ENCODE data around the gene CENPT.
A peak's percentile ranks its signal among the peaks of the same experiment; 100 is the strongest.
"Not testable (repeated sequence)": the region's sequence is repeated elsewhere in the genome, so short reads cannot be mapped to it uniquely, and the experiment has no call there.

The CENPT gene

DNA sequence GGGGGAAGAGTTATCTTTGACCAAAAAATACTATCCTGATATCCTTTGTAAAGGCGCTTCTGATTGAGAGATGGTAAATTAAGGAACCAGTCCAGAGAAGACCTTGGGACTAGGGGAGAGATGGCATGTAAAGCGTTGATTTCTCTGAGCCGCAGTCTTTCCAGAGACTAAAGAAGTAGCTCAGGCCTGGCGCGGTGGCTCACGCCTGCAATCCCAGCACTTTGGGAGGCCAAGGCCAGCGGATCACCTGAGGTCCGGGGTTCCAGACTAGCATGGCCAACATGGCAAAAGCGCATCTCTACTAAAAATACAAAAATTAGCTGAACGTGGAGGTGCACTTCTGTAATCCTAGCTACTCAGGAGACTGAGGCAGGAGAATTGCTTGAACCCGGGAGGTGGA lies 625 bp upstream of the CENPT start:
- peak overlapping the region; percentile 85 for H3K4me3 ChIP-seq (ENCODE audit: low read depth, low read length)

DNA sequence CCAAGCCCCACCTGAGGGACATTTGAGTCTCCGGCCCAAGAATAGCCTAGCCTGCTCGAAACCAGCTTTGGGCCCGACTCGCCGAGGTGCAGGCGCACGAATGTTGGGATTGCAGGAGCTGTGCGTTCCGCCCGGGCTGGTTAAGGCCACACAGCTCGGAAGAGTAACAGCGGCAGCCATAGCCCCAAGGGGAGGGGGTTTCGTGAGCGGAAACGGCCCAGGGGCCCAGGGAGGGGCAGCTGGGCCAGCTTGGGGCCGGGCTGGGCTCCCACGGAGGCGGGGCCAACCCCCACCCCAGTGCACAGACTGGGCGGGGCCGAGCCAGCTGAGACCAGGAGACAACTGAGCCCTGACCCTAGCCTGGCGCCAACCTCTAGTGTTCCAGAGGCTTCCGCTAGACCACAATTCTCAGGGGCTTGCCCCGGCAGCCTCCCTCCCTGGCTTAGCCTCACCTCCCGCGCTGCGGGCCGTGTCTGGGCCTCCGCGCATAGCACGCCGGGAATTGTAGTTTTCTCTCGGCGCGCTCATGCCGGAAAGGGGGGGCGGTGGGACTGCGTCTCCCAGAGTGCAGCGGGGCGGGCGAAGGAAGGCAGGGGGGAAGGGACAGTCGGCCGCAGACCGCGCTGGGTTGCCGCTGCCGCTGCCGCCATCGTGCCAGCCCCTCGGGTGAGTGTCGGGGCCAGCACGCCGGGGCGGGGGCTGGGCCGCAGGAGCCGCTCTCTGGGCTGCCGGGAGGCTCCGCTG lies 1.0 kb downstream of the CENPT start, which contains the start of gene NUTF2:
Gene NUTF2 (plus strand): TSS at position 614 of the 744 bp plus-strand sequence. CDS start 18,198 bp downstream, outside the sequence.
- peak within 1 kb of the TSS; percentile 85 for H3K4me3 ChIP-seq (ENCODE audit: low read depth, low read length)

DNA sequence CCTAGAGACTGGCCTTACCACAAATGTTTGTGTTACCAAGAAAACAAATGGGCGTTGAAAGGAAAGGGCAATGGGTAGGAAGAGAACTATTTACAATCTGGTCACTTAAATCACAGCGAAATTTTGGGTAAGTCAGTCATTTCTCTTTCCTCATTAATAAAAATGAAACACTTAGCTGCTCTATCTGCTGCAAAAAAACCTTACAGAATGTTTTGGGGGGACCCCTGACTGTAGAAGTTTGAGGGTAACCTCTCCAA lies 1.5 kb downstream of the CENPT start:
- peak overlapping the region; percentile 50 for H3K4me3 ChIP-seq (ENCODE audit: low read depth, low read length)

DNA sequence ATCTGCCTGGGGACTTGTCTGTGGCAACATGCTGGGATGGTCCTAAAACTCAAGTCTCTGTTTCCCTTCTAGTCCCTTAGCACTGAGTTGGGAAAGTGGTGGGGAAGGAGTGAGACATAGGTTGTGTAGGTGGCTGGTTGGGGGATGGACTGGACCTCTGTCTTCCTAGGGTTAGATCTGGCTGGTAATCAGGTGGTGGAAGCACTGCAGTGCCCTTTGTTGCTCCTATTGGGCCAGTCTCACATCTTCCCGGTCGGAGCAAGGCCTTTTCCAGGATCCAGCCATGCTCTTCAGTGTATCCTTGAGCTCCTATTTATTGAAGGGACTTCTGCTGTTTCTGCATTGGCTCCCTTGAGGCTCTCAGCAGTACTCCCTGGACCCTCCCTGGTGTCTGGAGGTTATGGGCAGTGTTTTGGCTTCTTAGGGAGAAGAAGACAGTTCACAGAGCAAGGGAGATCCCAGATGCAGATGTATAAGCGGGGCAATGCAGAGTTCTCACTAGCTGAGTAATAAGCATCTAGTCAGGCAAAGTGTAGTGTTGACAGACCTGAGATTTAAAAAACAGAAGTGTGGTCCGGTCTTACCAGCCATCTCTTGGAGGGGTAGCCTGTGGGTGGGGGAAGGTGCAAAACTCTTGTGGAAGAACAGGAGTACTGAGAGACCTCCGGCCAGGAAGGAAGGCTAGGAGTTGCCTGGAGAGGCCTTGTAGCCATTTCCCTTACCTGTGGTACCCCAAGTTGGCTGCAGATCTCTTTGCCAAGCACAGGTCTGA lies 2.0 kb downstream of the CENPT start:
- H3K4me3 ChIP-seq (ENCODE audit: low read depth, low read length) = peak overlapping the region; percentile 50

DNA sequence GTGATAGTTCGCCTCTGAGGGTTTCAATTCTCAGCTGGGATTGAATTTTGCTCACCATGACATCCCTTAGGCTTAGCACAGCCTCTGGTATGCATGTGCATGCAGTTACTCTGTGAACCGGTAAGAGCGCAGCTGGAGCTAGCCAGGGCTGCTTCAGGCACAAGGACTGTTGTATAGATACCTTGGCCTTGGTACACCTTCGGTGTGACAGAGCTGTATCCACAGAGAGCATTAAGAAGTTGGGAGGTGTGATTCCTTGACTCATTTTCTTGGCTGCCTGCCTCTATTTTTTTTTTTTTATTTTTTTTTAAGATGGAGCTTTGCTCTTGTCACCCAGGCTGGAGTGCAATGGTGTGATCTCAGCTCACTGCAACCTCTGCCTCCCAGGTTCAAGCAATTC lies 3.0 kb downstream of the CENPT start:
- no peak overlapping the region for H3K4me3 ChIP-seq (ENCODE audit: low read depth, low read length)

DNA sequence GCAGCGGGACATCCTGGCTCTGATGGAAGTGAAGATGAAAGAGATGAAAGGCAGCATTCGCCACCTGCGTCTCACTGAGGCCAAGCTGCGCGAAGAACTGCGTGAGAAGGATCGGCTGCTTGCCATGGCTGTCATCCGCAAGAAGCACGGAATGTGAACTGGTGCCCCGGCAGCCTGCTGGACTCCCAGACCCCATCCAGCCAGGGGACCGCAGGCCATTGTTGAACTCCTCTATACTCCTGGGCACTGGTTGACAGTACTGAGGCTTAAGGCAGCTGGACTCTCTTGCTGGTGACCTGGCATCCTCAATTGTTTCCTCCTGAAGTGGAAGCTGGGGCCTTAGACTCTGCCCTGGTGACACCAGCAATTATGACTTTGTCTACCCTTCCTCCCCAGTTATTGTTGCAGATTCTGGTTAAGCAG lies 4.1 kb downstream of the CENPT start:
- peak overlapping the region; percentile 97 for H3K4me3 ChIP-seq (ENCODE audit: low read depth, low read length)

DNA sequence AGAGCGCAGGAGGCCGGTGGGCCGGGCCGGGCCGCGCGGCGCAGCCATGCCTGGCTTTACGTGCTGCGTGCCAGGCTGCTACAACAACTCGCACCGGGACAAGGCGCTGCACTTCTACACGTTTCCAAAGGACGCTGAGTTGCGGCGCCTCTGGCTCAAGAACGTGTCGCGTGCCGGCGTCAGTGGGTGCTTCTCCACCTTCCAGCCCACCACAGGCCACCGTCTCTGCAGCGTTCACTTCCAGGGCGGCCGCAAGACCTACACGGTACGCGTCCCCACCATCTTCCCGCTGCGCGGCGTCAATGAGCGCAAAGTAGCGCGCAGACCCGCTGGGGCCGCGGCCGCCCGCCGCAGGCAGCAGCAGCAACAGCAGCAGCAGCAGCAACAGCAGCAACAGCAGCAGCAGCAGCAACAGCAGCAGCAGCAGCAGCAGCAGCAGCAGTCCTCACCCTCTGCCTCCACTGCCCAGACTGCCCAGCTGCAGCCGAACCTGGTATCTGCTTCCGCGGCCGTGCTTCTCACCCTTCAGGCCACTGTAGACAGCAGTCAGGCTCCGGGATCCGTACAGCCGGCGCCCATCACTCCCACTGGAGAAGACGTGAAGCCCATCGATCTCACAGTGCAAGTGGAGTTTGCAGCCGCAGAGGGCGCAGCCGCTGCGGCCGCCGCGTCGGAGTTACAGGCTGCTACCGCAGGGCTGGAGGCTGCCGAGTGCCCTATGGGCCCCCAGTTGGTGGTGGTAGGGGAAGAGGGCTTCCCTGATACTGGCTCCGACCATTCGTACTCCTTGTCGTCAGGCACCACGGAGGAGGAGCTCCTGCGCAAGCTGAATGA lies 4.8 kb downstream of the CENPT start:
- H3K4me3 ChIP-seq (ENCODE audit: low read depth, low read length) = peak overlapping the region; percentile 97

DNA sequence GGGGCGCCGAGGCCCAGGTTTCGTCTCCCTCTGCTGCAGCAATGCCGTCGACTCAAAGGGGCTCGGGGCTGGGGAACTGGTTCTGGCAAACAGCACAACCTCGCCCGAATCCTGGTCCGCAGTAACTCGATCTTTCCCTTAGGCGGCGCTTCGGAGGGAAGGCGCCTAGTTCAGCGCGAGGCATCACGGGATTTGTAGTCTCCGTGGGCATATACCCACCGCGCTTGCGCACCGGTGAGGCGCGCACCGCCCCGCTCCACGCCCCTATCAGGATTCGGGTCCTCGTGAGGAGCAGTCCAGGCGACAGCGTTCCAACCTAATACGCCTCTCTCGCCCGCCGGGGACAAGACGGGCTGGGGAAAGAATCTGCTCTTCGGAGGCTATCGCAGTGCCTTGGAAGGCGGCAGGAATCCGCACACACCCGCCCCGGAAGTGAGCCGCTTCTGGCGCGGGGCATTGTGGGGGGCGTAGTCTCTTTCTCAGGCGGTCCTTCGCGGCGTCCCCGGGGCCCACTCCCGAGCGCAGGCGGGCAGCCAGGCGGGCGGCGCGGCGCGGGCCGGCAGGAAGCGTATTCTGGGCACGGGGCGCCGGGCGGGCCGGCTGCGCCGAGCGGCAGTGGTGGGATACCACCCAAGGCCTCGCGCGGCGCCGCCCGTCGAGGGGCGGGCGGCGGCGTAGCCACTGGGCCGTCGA lies 5.5 kb downstream of the CENPT start, which contains the start of gene THAP11:
Gene THAP11 (plus strand): TSS at position 505 of the 693 bp plus-strand sequence. CDS start 235 bp downstream, outside the sequence.
- H3K4me3 ChIP-seq (ENCODE audit: low read depth, low read length) = peak within 1 kb of the TSS; percentile 97

DNA sequence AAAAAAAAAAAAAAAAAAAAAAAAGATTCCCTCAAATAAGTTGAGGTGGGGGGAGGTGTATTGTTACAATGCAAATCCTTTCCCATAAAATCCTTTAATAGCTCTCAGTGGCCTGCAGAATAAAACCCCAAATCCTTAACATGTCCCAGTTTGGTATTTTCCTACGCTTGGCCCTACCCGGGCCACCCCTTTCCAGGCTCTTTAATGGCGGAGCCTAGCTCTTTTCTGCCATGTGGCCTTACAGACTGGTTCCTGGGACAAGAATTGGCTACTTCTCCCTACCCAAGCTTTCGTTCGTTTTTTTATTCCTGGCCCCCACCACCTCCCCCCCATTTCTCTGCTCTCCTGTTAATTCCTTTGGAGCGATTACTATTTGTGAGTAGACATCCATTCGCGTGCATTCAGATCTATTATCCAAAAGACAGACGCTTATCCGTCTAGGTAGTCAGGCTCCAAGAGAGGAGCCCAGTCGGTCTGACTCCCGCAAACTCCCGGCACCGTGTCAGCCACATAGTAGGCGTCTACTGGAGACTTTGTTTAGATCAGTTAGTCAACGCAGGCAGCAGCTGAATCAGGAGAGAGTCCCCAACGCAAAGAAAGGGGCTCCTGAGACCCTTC lies 6.2 kb downstream of the CENPT start:
- no peak overlapping the region for H3K4me3 ChIP-seq (ENCODE audit: low read depth, low read length)

DNA sequence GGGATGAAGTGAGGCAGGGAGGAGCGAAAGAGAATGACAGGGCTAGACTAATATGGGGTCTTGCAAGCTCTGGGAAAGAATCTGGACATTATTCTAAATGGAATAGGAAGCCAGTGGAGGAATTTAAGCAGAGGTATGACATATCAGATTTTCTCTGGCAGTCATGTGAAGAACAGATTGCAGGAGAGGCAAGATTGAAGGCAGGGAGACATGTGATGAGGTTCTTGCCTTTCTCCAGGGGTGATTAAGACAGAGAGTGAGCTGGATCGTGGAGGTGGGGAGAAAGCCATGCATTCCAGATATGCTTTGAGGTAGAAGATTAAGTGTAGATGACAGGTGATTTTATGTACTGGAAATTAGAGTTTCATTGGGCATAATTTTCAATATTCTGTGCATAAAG lies 9.7 kb downstream of the CENPT start:
- H3K4me3 ChIP-seq (ENCODE audit: low read depth, low read length) = no peak overlapping the region

DNA sequence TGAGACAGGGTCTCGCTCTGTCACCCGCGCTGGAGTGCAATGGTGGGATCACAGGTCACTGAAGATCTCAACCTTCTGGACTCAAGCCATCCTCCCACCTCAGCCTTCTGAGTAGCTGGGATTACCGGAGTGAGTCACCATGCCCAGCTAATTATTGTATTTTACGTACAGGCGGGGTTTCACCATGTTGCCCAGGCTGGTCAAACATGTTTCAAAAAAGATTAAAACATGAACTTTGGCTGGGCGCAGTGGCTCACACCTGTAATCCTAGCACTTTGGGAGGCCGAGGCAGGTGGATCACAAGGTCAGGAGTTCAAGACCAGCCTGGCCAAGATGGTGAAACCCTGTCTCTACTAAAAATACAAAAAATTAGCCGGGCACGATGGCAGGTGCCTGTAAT lies 10.3 kb downstream of the CENPT start:
- H3K4me3 ChIP-seq (ENCODE audit: low read depth, low read length) = not testable (repeated sequence)

DNA sequence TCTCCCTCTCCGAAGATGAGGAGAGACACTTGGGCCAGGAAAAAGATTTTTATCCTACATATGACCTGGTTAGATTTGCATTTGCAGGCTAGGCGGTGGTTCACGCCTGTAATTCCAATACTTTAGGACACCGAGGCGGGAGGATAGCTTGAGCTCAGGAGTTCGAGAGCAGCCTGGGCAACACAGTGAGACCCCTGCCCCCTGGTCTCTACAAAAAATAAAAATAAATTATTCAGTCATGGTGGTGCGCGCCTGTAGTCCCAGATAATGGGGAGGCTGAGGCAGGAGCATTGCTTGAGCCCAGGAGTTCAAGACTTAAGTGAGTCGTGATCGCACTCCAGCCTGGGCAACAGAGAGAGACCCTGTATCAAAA lies 13.3 kb downstream of the CENPT start:
- peak overlapping the region; percentile 84 for H3K4me3 ChIP-seq (ENCODE audit: low read depth, low read length)

DNA sequence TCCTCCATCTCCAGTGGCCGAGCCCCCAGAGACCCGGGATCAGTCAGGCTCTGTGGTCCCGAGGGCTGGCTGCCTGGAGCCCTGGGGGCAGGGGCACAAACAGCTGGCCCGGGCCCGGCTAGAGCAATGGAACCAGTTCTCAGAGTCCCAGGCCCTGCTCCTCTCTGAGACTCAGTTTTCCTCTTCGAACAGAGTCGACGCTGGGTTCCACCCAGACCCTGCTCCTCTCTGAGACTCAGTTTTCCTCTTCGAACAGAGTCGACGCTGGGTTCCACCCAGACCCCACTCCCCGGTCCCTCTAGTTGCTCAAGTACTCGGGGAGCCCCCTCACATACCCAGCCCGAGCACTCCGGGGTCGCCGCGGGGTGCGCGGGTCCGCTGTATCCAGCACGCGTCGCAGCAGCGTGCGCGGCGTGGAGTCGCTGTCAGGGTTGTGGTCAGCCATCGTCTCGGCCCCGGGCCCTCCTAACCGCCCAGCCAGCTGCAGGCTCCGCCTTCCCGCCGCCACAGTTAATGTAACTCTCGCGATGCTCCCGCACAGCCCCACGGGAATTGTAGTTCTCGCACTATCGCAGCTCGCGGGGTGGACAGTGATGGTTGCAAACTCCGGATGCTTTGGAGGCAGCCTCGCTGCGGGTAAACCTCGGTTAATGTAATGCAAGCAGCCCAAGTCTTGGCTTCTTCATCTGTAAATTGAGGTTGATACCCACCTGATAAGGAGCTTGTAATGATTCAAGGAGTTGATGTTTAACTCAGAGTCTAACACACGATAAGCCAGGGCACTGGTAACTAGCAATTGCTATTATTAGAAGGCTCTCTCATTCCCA lies 13.9 kb downstream of the CENPT start:
- H3K4me3 ChIP-seq (ENCODE audit: low read depth, low read length) = peak overlapping the region; percentile 84

DNA sequence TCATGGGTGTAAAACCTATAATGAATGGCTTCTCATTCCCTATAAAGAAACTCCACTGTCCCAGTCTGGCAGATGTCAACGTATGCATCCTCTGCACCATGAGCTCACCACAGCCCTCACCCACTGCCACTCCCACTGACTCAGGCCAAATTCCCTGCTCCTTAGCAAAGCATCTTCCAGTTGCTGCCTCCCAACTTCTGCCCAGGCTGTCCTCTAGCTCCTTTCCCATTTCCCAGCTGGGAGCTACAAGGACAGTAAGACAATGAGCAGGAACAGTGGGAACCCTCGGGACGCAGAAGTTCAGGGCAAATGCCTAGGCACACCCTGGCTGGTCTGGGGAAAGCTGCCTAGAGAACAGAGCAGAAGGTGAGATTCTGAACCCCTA lies 14.5 kb downstream of the CENPT start:
- H3K4me3 ChIP-seq (ENCODE audit: low read depth, low read length) = peak overlapping the region; percentile 84

DNA sequence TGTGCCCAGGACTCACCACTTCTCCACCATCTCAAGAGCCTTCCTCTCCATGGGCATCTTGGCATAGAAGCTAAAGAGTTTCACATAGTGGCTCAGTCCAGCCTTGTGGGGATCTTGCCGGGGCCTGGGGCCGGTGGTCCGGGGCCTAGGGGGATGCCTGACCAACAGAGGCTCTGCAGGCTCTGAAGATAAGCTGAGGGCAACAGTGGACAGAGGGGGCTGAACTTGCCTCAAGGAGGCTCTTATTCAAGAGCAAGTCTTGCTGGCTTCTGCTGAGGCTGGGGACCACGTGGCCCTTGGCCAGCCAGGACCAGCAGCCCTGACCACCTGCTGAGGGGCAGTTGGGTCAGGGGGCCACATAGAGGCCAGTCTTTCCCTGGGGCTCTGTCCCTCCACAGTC lies 18.8 kb downstream of the CENPT start:
- no peak overlapping the region for H3K4me3 ChIP-seq (ENCODE audit: low read depth, low read length)

DNA sequence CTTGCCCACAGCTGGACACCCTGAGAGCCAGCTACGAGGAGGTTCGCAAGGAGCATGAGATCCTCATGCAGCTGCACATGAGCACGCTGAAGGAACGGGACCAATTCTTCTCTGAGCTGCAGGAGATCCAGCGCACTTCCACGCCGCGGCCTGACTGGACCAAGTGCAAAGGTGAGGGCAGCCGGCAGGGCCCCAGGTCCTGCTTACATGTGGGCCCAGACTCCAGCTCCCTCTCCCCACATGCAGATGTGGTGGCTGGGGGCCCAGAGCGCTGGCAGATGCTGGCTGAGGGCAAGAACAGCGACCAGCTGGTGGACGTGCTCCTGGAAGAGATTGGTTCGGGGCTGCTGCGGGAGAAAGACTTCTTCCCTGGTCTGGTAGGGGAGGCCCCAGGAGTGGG lies 21.6 kb downstream of the CENPT start:
- H3K4me3 ChIP-seq (ENCODE audit: low read depth, low read length) = no peak overlapping the region

DNA sequence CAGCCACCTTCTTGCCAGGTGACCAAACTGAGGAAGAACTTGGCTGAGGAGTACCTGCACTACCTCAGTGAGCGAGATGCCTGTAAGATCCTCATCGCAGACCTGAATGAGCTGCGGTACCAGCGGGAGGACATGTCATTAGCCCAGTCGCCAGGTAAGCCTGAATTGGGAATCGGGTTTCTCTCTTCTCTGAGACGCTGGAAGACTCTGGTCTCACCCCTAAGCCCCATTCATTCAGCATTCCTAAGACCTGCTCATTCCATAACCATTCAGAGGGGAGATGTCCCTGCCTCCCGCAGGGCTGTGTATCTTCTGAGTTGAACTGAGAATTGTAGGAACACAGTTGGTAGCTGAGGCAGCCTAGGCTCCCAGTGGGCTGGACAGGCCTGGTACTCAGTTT lies 22.4 kb downstream of the CENPT start:
- H3K4me3 ChIP-seq (ENCODE audit: low read depth, low read length) = no peak overlapping the region

DNA sequence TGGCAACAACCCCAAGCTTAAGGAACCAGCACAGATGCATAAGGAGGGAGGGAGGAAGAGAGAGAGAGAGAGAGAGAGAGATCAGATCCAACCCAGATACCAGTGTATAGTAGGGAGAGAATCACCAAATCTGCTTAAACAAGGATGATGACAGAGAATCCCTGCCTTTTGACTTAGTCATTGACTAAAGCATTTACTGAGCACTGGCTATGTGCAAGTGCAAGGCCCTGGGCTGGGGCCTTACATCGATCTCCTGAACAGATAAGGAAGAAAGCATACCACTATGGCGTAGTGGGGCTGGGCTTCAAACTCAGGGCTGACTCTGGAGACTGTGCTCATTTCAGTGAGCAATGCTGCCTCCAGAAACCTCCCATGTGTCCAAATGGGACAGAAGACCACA lies 25.0 kb downstream of the CENPT start:
- no peak overlapping the region for H3K4me3 ChIP-seq (ENCODE audit: low read depth, low read length)

DNA sequence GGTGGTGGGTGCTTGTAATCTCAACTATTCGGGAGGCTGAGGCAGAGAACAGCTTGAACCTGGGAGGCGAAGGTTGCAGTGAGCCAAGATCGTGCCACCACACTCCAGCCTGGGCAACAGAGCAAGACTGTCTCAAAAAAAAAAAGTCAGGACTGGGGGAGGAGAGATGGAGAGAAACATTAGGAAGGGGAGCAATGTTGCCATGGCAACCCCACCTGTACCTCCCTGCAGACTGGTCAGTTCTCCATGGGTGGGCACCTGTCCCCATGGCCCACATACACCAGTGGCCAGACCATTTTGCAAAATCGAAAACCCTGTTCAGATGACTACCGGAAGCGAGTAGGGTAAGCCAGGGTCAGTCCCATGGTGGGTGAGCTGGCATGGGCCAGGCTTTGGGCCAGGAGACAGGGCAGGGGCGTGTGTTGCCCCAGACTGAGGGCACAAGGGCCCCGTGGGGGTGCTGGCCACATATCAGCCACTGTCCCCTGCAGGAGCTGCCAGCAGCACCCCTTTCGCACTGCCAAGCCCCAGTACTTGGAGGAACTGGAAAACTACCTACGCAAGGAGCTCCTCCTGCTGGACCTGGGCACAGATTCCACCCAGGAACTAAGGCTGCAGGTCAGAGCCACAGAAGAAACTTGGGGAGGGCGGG lies 26.8 kb downstream of the CENPT start:
- no peak overlapping the region for H3K4me3 ChIP-seq (ENCODE audit: low read depth, low read length)
